GM19455 (cell line): ENCODE data around the gene NAA38.
"Not testable (repeated sequence)": the region's sequence is repeated elsewhere in the genome, so short reads cannot be mapped to it uniquely, and the experiment has no call there.

ENCODE experiments used
- ATAC-seq: cut with Tn5 transposase; IDR thresholded peaks from one replicate; pipeline ENCODE4 v1.9.1; 2021; ENCODE audit not compliant: unreplicated experiment

Gene NAA38

GRCh38 chr17:7825206-7825990 lies 32.0 kb downstream of the NAA38 start:
- ATAC-seq, result no peak

- no peak for ATAC-seq
Measured at GRCh38 chr17:7824021-7824924, 33.1 kb downstream of the NAA38 start.

DNA sequence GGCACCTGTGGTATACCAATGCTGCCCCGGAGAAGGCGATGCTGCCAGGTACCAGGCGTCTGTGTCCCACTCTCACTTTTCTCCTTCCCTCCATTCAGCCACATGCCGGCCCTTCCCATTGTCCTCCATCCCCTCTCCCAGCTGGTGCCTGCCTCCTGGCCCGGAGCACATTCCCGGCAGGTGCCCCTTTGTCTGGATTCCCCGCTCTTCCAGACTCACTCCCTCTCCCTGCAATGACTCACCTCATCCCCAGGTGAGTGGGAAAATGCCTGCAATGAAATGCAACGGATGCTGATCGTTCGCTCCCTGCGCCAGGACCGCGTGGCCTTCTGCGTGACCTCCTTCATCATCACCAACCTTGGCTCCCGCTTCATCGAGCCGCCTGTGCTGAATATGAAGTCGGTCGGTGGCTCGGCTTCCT lies 33.8 kb downstream of the NAA38 start:
- no peak for ATAC-seq

- no peak for ATAC-seq
Measured at GRCh38 chr17:7822126-7822525, 35.2 kb downstream of the NAA38 start.

DNA sequence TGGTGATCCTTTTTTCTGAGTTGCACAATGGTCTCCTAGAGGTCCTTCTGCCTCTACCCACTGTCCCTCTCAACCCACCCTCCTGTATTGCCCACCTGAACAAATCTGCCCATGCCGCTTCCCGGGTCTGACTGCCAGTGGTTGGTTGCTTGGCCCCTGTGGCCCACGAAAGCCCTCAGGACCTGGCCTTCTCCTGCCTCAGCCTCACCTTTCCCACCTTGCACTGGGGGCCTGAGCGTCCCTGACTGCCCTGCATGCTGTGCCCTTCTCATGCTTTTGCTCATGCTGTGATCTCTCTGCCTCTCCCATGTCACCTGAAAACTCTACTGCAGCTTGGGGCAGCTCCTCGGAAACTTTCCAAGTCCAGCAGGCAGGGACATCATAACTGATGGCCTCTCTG lies 37.1 kb downstream of the NAA38 start:
- no peak for ATAC-seq

GRCh38 chr17:7818746-7819645 lies 38.4 kb downstream of the NAA38 start:
- no peak for ATAC-seq

- no peak for ATAC-seq
Measured at GRCh38 chr17:7818026-7818425, 39.3 kb downstream of the NAA38 start.

- ATAC-seq, result no peak
Measured at GRCh38 chr17:7817643-7817964, 39.8 kb downstream of the NAA38 start.

DNA sequence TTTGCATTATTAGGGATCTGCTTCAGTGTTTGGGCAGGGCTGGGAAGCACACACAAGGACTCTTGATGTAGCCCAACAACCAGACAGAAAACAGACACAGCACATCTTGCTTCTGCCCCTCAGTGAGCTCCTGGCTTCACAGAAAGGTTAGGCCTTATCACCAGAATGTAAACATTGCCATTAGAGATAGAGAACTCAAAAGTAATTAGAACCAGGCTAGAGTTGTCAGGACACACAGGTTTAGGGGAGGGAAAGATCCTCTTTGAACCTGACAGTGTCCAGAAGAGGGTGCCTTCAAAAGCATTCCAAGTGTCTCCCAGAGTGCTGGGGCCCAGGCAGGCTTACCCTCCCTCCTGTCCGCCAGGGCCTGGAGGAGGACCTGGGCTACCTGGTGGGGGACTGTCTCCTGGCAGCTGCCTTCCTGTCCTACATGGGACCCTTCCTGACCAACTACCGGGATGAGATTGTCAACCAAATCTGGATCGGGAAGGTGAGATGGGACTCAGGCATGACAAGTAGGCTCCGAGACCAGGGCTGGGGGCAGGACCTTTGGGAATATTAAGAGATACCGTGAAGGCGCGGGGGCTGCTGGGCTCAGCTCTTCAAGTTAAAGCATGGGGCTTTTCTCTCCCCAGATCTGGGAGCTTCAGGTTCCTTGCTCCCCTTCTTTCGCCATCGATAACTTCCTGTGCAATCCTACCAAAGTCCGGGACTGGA lies 40.3 kb downstream of the NAA38 start:
- ATAC-seq, result no peak

- no peak for ATAC-seq
Measured at GRCh38 chr17:7814969-7815368, 42.4 kb downstream of the NAA38 start.

DNA sequence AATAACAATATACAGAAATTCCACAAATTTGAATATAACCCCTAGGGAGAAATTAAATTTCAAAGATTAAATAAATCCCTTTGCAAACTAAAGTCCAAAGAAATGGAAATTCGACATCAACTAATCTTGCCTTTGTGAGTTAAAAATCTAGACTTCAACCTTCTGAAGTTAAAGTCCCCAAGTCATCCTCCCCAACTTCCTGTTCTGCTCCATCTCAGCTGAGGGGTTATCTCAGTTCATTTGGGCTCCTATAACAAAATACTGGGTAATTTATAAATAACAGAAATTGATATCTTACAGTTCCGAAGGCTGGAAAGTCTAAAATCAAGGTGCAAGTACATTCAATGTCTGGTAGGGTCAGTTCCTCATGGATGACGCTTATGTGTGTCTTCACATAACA lies 46.1 kb downstream of the NAA38 start:
- no peak for ATAC-seq

DNA sequence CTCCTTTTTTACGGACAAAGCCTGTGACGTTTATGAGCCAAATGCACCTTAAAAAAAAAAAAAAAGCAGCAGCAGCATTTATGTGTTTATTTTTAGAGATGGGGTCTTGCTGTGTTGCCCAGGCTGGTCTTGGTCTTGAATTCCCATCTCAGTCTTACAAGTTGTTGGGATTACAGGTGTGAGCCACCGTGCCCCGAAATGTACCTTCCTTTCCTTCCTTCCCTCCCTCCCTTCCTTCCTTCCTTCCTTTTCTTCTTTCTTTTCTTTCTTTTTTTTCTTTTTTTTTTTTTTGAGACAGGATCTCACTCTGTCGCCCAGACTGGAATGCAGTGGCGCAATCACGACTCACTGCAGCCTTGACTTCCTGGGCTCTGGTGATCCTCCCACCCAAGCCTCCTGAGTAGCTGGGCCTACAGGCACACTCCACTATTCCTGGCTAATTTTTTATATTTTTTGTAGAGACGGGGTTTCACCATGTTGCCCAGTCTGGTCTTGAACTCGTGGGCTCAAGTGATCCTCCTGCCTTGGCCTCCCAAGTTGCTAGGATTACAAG lies 47.5 kb downstream of the NAA38 start:
- ATAC-seq, result not testable (repeated sequence)

GRCh38 chr17:7809086-7809790 lies 48.1 kb downstream of the NAA38 start:
- ATAC-seq, result no peak

- no peak for ATAC-seq
Measured at GRCh38 chr17:7807206-7807605, 50.2 kb downstream of the NAA38 start.
